NCI-H526 treated with DMSO at 0.1 percent for 48 hours (cell line): ENCODE measurements around the gene H6PD.
"Not testable (repeated sequence)": the region's sequence is repeated elsewhere in the genome, so short reads cannot be mapped to it uniquely, and the experiment has no call there.

Experiments used
- DNase-seq: peaks from one replicate; lab custom pipeline; 2025; lab: John Stamatoyannopoulos, UW

The H6PD gene

GRCh38 chr1:9299571-9300541, 65.3 kb downstream of the H6PD start:
- DNase-seq: not testable (repeated sequence)

DNA sequence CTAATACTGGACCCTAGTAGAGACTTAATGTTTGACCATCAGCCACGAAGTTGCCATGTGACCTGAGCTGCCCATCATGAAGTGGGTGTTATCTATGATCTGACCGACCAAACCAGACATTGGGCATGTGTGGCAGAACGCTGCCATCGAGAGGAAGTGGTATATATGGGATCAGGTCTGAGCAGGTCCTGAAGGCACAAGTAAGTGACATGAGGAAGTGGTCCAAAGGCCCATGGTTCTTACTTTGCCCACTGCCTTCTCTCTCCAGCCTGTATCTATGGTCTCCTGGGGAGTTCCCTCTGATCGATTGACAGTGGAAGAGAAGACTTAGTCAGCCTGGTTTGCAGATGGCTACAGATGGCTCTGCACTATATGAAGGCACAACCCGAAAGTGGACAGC, 66.0 kb downstream of the H6PD start:
- DNase-seq: no peak

- no peak for DNase-seq
Observed at GRCh38 chr1:9302745-9303524, 68.4 kb downstream of the H6PD start.

DNA sequence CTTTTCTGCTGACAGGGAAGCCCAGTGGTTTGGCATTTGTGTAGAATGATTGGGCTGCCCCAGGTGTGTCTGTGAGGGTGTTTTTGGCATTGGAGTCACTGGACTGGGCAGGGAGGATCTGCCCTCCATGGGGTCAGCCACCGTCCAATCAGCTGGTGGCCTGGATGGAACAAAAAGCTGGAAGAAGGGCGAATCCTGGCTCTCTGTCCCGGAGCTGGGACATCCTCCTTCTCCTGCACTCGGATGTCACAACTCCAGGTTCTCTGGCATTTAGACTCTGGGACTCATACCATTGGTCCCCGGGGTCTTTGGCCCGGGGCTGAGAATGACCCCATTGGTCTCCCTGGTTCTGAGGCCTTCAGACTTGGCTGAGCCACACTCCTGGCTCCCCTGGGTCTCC, 69.3 kb downstream of the H6PD start:
- DNase-seq: no peak

DNA sequence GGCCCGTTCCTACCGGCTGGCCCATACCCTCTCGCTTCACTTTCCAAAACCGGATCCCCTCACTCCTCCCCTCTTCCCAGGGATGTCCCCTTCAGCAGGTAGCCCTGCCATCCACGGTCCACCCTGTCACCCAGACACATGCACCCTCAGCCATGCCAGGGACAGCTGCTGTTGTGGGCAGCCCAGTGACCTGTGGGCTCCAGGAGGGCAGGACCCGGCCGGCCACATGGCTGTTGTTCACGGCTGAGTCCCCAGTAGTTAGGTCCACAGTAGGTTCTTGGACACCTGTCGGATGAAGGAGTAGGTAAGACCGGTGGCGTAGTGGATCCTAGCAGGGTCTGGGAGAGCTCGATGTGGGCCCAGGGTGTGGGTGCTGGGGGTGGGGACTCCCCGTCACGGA, 70.6 kb downstream of the H6PD start:
- no peak for DNase-seq

DNA sequence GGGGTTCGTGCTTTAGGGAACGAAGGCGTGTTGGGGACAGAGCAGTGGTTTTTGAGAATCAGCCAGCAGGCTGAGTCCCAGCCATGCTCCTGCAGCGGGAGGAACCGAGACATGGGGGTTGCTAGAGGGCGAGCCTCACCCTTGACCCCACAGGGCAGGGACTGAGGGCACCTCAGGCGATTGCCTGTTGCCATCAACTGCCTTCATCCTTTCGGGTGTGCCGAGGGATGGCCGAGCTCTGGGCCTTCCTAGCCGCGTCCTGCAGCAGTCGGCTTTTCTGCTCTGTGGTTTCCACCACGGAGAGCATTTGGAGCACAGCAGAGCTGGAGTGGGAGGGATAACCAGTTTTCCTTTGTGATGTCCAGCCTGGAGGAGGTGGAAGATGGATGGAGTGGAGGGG, 71.4 kb downstream of the H6PD start:
- DNase-seq: no peak

- no peak for DNase-seq
Observed at GRCh38 chr1:9307303-9307702, 72.7 kb downstream of the H6PD start.

- DNase-seq: no peak
Observed at GRCh38 chr1:9308236-9308785, 73.7 kb downstream of the H6PD start.

GRCh38 chr1:9309080-9309479, 74.5 kb downstream of the H6PD start:
- DNase-seq: no peak

- no peak for DNase-seq
Observed at GRCh38 chr1:9309991-9310390, 75.4 kb downstream of the H6PD start.

DNA sequence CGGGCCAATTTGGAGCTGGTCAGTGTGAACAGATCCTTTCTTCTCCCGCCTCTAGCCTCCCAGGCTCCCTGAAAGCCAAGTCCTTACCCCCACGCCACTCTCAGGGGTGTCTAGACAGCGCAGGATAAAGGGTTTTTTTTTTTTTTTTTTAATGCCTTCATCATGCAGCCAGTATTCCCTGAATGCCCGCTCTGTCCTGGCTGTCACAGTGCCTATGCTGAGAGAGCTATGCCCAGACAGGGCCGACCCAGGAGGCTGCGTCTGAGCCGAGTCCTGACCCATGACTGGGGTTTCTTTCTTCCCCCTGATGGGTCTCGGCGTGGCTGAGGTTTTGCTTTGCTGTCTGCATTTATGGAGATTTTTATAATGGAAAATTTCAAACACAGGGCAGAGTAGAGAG, 76.5 kb downstream of the H6PD start:
- no peak for DNase-seq

- no peak for DNase-seq
Observed at GRCh38 chr1:9311479-9311878, 76.9 kb downstream of the H6PD start.

GRCh38 chr1:9312168-9312720, 77.7 kb downstream of the H6PD start:
- DNase-seq: no peak

DNA sequence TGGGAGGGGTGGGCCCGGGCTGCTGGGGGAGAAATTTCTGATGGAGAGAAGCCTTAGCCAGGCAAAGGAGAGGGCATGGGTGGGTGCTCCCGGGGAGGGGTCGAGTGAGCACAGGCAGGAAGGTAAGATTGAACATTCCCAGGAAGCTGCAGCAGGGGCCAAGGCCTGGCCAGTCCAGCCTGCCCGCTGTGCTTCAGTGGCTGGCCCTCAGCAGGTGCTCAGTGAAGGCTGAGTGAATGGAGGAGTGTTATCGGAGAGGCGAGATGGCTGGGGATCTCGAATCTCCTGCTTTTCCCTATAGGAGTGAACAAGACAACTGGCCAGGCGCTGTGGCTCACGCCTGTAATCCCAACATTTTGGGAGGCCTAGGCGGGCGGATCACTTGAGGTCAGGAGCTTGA, 79.0 kb downstream of the H6PD start:
- no peak for DNase-seq

DNA sequence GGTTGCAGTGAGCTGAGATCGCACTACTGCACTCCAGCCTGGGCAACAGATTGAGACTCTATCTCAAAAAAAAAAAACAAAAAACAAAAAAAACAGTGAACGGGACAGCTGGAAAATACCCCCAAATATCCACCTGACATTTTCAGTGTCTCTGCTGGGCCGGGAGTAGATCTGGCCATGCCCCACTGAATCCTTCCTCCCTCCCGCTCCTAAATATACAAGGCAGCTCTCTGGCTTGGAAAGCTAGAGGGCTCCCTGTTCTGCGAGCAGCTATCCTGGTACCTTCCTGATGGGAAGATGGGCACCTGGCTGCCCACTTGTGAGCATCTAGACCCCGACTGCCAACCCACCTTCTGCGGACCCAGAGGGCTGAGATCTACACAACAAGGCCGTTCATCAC, 79.5 kb downstream of the H6PD start:
- DNase-seq: no peak

- DNase-seq: no peak
Observed at GRCh38 chr1:9314711-9315379, 80.3 kb downstream of the H6PD start.

DNA sequence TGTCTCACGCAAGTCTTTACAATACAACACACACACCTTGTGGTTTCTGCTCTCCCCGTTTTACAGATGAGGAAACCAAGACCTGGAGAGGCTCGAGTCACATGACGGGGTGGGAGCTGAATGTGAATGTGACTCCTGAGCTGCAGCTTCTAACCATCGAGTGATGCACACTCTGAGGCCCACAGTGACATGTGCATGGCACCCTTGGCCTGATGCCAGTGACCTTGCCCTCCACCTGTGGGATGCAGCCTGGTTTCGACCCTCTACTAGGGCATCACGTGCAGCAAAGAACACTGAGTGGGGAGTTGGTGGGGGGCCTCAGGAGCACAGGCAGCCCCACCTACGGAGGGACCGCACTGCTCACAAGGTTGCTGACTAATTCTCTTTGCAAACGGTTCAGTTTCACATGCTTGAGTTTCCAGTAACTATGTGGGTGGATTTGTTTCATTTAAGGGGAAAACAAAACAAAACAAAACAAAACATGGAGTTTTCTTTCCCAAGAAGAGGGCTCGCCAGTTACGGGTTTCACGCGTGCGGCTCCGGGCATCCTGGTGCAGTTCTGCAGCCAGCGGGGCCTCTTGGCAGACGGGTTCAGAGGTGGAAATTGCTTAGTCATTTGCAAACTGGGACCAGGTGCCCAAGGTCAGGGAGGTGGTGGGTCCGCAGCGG, 81.0 kb downstream of the H6PD start:
- no peak for DNase-seq

- DNase-seq: no peak
Observed at GRCh38 chr1:9316080-9316444, 81.5 kb downstream of the H6PD start.

DNA sequence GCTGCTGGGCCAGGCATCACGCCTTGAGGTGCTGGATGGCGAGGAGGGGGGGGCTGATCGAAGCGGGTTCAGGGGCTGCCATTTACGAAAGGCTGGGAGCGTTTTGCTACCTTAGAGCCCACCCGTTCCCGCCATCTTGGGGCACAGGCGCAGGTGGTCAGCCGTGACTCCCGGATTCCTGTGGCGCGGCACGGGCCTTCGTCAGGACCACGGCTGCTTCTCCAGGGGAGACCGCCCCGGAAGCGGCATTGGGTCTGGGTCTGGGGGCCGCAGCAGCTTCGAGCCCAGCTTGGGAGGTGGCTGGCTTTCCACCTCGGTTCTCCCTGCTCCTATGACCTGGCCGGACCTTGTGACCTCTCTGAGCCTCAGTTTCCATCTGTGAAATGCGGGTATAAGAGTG, 81.9 kb downstream of the H6PD start:
- DNase-seq: no peak

DNA sequence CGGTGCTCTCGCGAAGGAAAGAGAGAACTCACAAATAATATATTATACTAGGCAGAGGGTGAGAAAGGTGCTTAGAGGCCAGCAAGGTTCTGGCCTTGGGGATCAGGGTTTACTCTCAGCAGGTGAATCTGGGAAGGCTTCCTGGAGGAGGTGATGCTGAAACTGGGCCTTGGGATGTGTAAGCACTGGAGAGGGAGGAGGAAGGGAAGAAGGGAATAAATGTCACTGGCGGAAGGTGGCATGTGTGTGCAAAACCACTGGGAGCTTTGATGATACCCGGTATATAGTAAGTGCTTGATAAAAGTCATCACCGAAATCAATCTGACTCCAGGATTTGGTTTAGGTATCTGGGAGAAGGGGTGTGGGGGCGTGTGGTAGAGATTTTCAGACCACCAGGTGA, 82.5 kb downstream of the H6PD start:
- DNase-seq: no peak

GRCh38 chr1:9317591-9318417, 83.2 kb downstream of the H6PD start:
- DNase-seq: no peak
